Loucy (cell line): Measurements from ENCODE around the gene SCD5.

Experiments
- CTCF ChIP-seq: fragments of 200-600 bp; sonication (generic); conservative IDR thresholded peaks from 2 replicates; pipeline ENCODE4 v1.5.1; 2014; ENCODE audit warnings: mild to moderate bottlenecking, antibody characterized with exemption, low read length
- EZH2phosphoT487 ChIP-seq: fragments of 200-600 bp; IDR thresholded peaks from 2 replicates; pipeline ENCODE4 v1.6.1; 2018; ENCODE audit warnings: antibody characterized with exemption, mild to moderate bottlenecking, moderate library complexity, borderline replicate concordance

GRCh38 chr4:82820689-82821088 lies 22.1 kb upstream of the SCD5 start:
- TF ChIP-seq CTCF = no peak
- TF ChIP-seq EZH2phosphoT487 = no peak
